ENCODE data around the gene GTF2IRD1.

Gene GTF2IRD1

GRCh38 chr7:74511345-74511744 is 57.6 kb downstream of the GTF2IRD1 start:
- no peak for TF ChIP-seq CTCF (IDR thresholded peaks at IDR 0.05; ENCODE audit: low read depth, low read length, missing control alignments)
- DNase-seq (ENCODE audit: low read depth), result no peak
- no peak overlapping the region for H3K4me3 ChIP-seq (ENCODE audit: low read depth, low read length)

GRCh38 chr7:74512762-74513161 is 59.1 kb downstream of the GTF2IRD1 start:
- H3K4me3 ChIP-seq (ENCODE audit: low read depth, low read length), result no peak overlapping the region
- TF ChIP-seq CTCF (IDR thresholded peaks at IDR 0.05; ENCODE audit: low read depth, low read length, missing control alignments), result no peak
- DNase-seq (ENCODE audit: low read depth), result no peak

- no peak for DNase-seq (ENCODE audit: low read depth)
- no peak overlapping the region for H3K4me3 ChIP-seq (ENCODE audit: low read depth, low read length)
Measured at GRCh38 chr7:74514131-74514591, 60.5 kb downstream of the GTF2IRD1 start.

GRCh38 chr7:74515276-74515675 is 61.6 kb downstream of the GTF2IRD1 start:
- no peak for TF ChIP-seq CTCF (IDR thresholded peaks at IDR 0.05; ENCODE audit: low read depth, low read length, missing control alignments)
- DNase-seq (ENCODE audit: low read depth), result no peak
- H3K4me3 ChIP-seq (ENCODE audit: low read depth, low read length), result no peak overlapping the region

More at GRCh38 chr7:74514131-74514591, 60.5 kb downstream of the GTF2IRD1 start:
- TF ChIP-seq CTCF (IDR thresholded peaks at IDR 0.05; ENCODE audit: low read depth, low read length, missing control alignments), result no peak

GRCh38 chr7:74516214-74516613 is 62.5 kb downstream of the GTF2IRD1 start:
- no peak overlapping the region for H3K4me3 ChIP-seq (ENCODE audit: low read depth, low read length)
- DNase-seq (ENCODE audit: low read depth), result no peak
- TF ChIP-seq CTCF (IDR thresholded peaks at IDR 0.05; ENCODE audit: low read depth, low read length, missing control alignments), result no peak

- H3K4me3 ChIP-seq (ENCODE audit: low read depth, low read length), result no peak overlapping the region
- DNase-seq (ENCODE audit: low read depth), result no peak
- TF ChIP-seq CTCF (IDR thresholded peaks at IDR 0.05; ENCODE audit: low read depth, low read length, missing control alignments), result no peak
Measured at GRCh38 chr7:74518041-74518440, 64.3 kb downstream of the GTF2IRD1 start.

GRCh38 chr7:74518654-74519053 is 64.9 kb downstream of the GTF2IRD1 start:
- DNase-seq (ENCODE audit: low read depth), result no peak
- no peak overlapping the region for H3K4me3 ChIP-seq (ENCODE audit: low read depth, low read length)
- TF ChIP-seq CTCF (IDR thresholded peaks at IDR 0.05; ENCODE audit: low read depth, low read length, missing control alignments), result no peak

All from GM12864 (cell line).